Measurements from ENCODE around the gene FGA. TPM values are rescaled to one million over a fixed set of nuclear protein-coding genes. Genes with fewer than 3 reads are reported as not detected.

Gene FGA
- total RNA-seq, 4 donors from 2014 or later, result not detected

- 93 to 94% methylated on average over 3 of the region's 3 CpGs for WGBS, 2 donors
- DNase-seq (ENCODE audit: low spot score in 2 of 2), result no peak
- H3K4me3 ChIP-seq (ENCODE audit: low read depth, poor library complexity, severe bottlenecking), result no peak overlapping the region
- intact Hi-C loops (cut with DNase I; ENCODE audit: low total_unique reads), result no loop called here
- TF ChIP-seq POLR2A (IDR thresholded peaks at IDR 0.05) (no peak), CTCF (IDR thresholded peaks at IDR 0.05) (no peak)
Measured at GRCh38 chr4:154625971-154626370, 35.4 kb upstream of the FGA start.

GRCh38 chr4:154623995-154624394 lies 33.5 kb upstream of the FGA start:
- 83 to 87% methylated on average over 7 of the region's 7 CpGs for WGBS, 2 donors
- DNase-seq (ENCODE audit: low spot score in 2 of 2), result no peak
- intact Hi-C loops (cut with DNase I; ENCODE audit: low total_unique reads), result no loop called here
- TF ChIP-seq CTCF (IDR thresholded peaks at IDR 0.05), result no peak
- no peak for TF ChIP-seq POLR2A (IDR thresholded peaks at IDR 0.05)
- H3K4me3 ChIP-seq (ENCODE audit: low read depth, poor library complexity, severe bottlenecking), result no peak overlapping the region

- no peak for TF ChIP-seq POLR2A (IDR thresholded peaks at IDR 0.05)
- TF ChIP-seq CTCF (IDR thresholded peaks at IDR 0.05), result no peak
- DNase-seq (ENCODE audit: low spot score in 2 of 2), result no peak
- WGBS, 2 donors, result 72 to 84% methylated on average over 3 of the region's 3 CpGs
- intact Hi-C loops (cut with DNase I; ENCODE audit: low total_unique reads), result no loop called here
- no peak overlapping the region for H3K4me3 ChIP-seq (ENCODE audit: low read depth, poor library complexity, severe bottlenecking)
Measured at GRCh38 chr4:154623436-154623835, 32.9 kb upstream of the FGA start.

GRCh38 chr4:154622598-154622997 lies 32.1 kb upstream of the FGA start:
- TF ChIP-seq CTCF (IDR thresholded peaks at IDR 0.05), result no peak
- no peak for TF ChIP-seq POLR2A (IDR thresholded peaks at IDR 0.05)
- intact Hi-C loops (cut with DNase I; ENCODE audit: low total_unique reads), result no loop called here
- no peak overlapping the region for H3K4me3 ChIP-seq (ENCODE audit: low read depth, poor library complexity, severe bottlenecking)
- no peak for DNase-seq (ENCODE audit: low spot score in 2 of 2)

- no peak for TF ChIP-seq POLR2A (IDR thresholded peaks at IDR 0.05)
- TF ChIP-seq CTCF (IDR thresholded peaks at IDR 0.05), result no peak
- no peak overlapping the region for H3K4me3 ChIP-seq (ENCODE audit: low read depth, poor library complexity, severe bottlenecking)
- DNase-seq (ENCODE audit: low spot score in 2 of 2), result no peak
- 0% methylated on average over 1 of the region's 1 CpG for WGBS, 2 donors
- intact Hi-C loops (cut with DNase I; ENCODE audit: low total_unique reads), result no loop called here
Measured at GRCh38 chr4:154620111-154620510, 29.6 kb upstream of the FGA start.

GRCh38 chr4:154618708-154619315 lies 28.3 kb upstream of the FGA start:
- TF ChIP-seq POLR2A (IDR thresholded peaks at IDR 0.05) (no peak), CTCF (IDR thresholded peaks at IDR 0.05) (no peak)
- H3K4me3 ChIP-seq (ENCODE audit: low read depth, poor library complexity, severe bottlenecking), result no peak overlapping the region
- WGBS, 2 donors, result 35 to 46% methylated on average over 4 of the region's 4 CpGs
- intact Hi-C loops (cut with DNase I; ENCODE audit: low total_unique reads), result no loop called here
- DNase-seq (ENCODE audit: low spot score in 2 of 2), result no peak

Data from lower leg skin (tissue), 4 donors.